ENCODE measurements around the gene TWNK. TPM values are rescaled to one million over a fixed set of nuclear protein-coding genes. Genes with fewer than 3 reads are reported as not detected.

Gene TWNK
- total RNA-seq, 3 donors from 2014 or later (not counting 1 experiment from before 2014, with no cell fraction given): 2.2 to 3.6 (median 3.3) TPM

DNA sequence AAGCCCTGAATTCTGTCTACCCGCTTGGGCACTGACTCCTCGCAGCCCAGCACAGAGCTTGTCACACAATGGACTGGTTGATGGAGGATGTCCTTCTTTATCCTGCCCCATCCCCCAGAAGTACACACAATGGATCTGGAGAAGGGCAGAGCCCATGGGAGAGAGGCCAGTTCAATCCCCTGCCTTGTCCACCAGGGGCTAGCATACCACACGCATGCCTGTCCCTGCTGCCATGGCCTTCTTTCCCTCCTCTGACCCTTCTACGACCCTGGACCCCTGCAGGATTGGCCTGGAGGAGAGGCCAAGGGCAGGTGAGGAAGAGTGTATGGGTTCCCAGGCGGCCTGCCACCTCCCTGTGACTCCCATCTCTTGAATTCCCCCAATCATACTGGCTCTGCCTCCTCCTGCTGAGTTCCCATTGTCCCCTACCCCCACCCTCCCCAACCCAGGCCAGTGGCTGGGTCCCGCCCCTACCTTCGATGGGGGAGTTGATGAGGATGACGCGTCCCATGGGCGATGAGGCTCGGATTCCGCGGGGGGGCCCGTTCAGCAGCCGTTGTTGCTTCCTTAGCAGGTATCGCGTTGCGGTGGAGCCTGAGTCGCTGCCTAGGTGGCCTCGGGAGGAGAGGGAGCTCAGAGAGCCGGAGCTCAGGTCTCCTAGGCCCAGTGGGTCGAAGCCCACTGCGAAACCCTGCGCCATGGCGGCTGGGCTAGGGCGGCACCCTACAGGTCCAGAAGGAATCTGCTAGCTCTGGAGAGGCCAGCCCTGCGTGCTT lies 42.4 kb downstream of the TWNK start:
- H3K36me3 Mint-ChIP-seq: no peaks in the 10 kb centered on the region
- H3K4me3 ChIP-seq (ENCODE audit: low read length): no peak overlapping the region
- ATAC-seq: no peak
- H3K27ac ChIP-seq (ENCODE audit: low read length): no peak overlapping the region
- H3K4me1 Mint-ChIP-seq: peaks cover 27 to 28% of the 10 kb centered on the region in 2 donors
- H3K4me1 ChIP-seq (ENCODE audit: control insufficient read depth, insufficient read depth, low read length): peaks cover 28% of the 10 kb centered on the region
- no peak overlapping the region for H3K27ac Mint-ChIP-seq
- H3K9me3 Mint-ChIP-seq: no peaks in the 10 kb centered on the region
- DNase-seq: no peak
- H3K27me3 ChIP-seq (ENCODE audit: control insufficient read depth, insufficient read depth, low read length): no peaks in the 10 kb centered on the region
- H3K27me3 Mint-ChIP-seq (ENCODE audit: low read depth in 2 of 2): peaks cover 0 to 7% of the 10 kb centered on the region in 2 donors
- intact Hi-C loops (cut with micrococcal nuclease): loop anchor here (5.0 kb wide), 3 partner anchors 32 to 323 kb away; partner anchors contain the start of genes BTRC and LZTS2
- 75% methylated on average over 27 of the region's 27 CpGs for WGBS (ENCODE audit: insufficient coverage)
- H3K4me3 Mint-ChIP-seq: no peak overlapping the region
- TF ChIP-seq, protein P1, sequence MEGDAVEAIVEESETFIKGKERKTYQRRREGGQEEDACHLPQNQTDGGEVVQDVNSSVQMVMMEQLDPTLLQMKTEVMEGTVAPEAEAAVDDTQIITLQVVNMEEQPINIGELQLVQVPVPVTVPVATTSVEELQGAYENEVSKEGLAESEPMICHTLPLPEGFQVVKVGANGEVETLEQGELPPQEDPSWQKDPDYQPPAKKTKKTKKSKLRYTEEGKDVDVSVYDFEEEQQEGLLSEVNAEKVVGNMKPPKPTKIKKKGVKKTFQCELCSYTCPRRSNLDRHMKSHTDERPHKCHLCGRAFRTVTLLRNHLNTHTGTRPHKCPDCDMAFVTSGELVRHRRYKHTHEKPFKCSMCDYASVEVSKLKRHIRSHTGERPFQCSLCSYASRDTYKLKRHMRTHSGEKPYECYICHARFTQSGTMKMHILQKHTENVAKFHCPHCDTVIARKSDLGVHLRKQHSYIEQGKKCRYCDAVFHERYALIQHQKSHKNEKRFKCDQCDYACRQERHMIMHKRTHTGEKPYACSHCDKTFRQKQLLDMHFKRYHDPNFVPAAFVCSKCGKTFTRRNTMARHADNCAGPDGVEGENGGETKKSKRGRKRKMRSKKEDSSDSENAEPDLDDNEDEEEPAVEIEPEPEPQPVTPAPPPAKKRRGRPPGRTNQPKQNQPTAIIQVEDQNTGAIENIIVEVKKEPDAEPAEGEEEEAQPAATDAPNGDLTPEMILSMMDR (IDR thresholded peaks at IDR 0.05): no peak
- peaks cover under 1% of the 10 kb centered on the region for H3K36me3 ChIP-seq (ENCODE audit: control insufficient read depth, insufficient read depth, low read length)
- no peaks in the 10 kb centered on the region for H3K9me3 ChIP-seq (ENCODE audit: control insufficient read depth, insufficient read depth, low read length)

DNA sequence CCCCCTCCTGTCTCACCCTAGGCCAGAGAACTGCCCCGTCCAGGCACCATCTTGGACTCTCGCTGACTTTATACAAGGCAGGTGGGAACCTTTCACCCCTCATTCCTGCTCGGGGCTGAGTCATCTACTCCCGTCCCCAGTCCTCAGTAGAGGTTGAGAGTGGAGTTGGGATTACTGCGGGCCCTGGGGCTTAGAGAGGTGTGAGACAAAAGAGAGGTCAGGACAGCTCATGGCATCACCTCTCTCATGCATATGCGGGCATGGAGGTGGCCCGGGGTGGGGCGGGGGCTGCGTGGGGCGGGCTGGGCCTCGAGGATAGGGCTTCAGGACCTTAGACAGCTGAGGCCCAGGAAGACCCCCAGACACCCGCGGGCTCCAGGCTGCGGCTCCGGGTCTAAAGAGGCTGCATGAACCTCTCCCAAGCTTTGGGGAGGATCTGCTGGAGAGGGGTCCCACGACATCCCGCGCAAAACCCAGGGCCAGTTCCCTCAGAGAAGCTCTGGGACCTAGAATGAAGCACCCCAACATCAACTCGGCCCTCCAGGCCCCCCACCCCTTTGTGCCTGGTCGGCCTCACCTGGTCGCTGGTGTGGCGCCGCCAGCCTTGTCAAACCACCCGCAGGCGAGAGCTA lies 43.3 kb downstream of the TWNK start:
- Mint-ChIP-seq H3K27ac (peak overlapping the region; percentile 83 to 89), H3K36me3 (no peaks in the 10 kb centered on the region), H3K27me3 (ENCODE audit: low read depth in 2 of 2) (peaks cover 0 to 7% of the 10 kb centered on the region in 2 donors), H3K4me3 (peak overlapping the region; percentile 88), H3K9me3 (no peaks in the 10 kb centered on the region), H3K4me1 (peaks cover 27 to 28% of the 10 kb centered on the region in 2 donors)
- Histone ChIP-seq H3K36me3 (ENCODE audit: control insufficient read depth, insufficient read depth, low read length) (peaks cover 10% of the 10 kb centered on the region), H3K27ac (ENCODE audit: low read length) (peak overlapping the region; percentile 98), H3K9me3 (ENCODE audit: control insufficient read depth, insufficient read depth, low read length) (no peaks in the 10 kb centered on the region), H3K4me1 (ENCODE audit: control insufficient read depth, insufficient read depth, low read length) (peaks cover 28% of the 10 kb centered on the region), H3K4me3 (ENCODE audit: low read length) (peak overlapping the region; percentile 50), H3K27me3 (ENCODE audit: control insufficient read depth, insufficient read depth, low read length) (no peaks in the 10 kb centered on the region)
- DNase-seq: no peak
- TF ChIP-seq, protein P1 (IDR thresholded peaks at IDR 0.05): no peak
- no peak for ATAC-seq
- WGBS (ENCODE audit: insufficient coverage): 14% methylated on average over 25 of the region's 25 CpGs
- intact Hi-C loops (cut with micrococcal nuclease): loop anchor here (5.0 kb wide), 3 partner anchors 33 to 322 kb away; partner anchors contain the start of genes BTRC and LZTS2

GRCh38 chr10:101031128-101031795 lies 43.9 kb downstream of the TWNK start, which contains the start of the genes PDZD7 and SFXN3:
Gene PDZD7, minus strand, starts transcription at chr10:101031129. Its CDS starts 910 bp downstream, at chr10:101030219.
Gene SFXN3, plus strand, starts transcription at chr10:101031234. Its CDS starts 3,461 bp downstream, at chr10:101034695.
- Histone ChIP-seq H3K27me3 (ENCODE audit: control insufficient read depth, insufficient read depth, low read length) (no peaks in the 10 kb centered on the region), H3K36me3 (ENCODE audit: control insufficient read depth, insufficient read depth, low read length) (peaks cover 16% of the 10 kb centered on the region), H3K9me3 (ENCODE audit: control insufficient read depth, insufficient read depth, low read length) (no peaks in the 10 kb centered on the region), H3K4me1 (ENCODE audit: control insufficient read depth, insufficient read depth, low read length) (peaks cover 28% of the 10 kb centered on the region), H3K4me3 (ENCODE audit: low read length) (peak within 1 kb of the TSS; percentile 50), H3K27ac (ENCODE audit: low read length) (peak within 1 kb of the TSS; percentile 98)
- WGBS (ENCODE audit: insufficient coverage): under 1% methylated on average over 38 of the region's 38 CpGs
- intact Hi-C loops (cut with micrococcal nuclease): loop anchor here (5.0 kb wide), 3 partner anchors 34 to 321 kb away; partner anchors contain the start of genes BTRC and LZTS2
- TF ChIP-seq, protein P1 (IDR thresholded peaks at IDR 0.05): no peak
- DNase-seq: peak; percentile 96 to 98
- Mint-ChIP-seq H3K27ac (peak within 1 kb of the TSS; percentile 83 to 89), H3K4me3 (peak within 1 kb of the TSS; percentile 88), H3K36me3 (no peaks in the 10 kb centered on the region), H3K9me3 (no peaks in the 10 kb centered on the region), H3K4me1 (peaks cover 27 to 28% of the 10 kb centered on the region in 2 donors), H3K27me3 (ENCODE audit: low read depth in 2 of 2) (peaks cover 0 to 7% of the 10 kb centered on the region in 2 donors)
- peak; percentile 76 to 91 (median 85) for ATAC-seq
